ENCODE results near the gene GPT2. TPM values are rescaled to one million over a fixed set of nuclear protein-coding genes. Genes with fewer than 3 reads are reported as not detected.

The GPT2 gene
- total RNA-seq, 1 donor from 2014 or later, result 37.9 TPM

GRCh38 chr16:46923513-46924295 is 39.5 kb downstream of the GPT2 start:
- TF ChIP-seq CTCF (conservative IDR thresholded peaks at IDR 0.05; ENCODE audit: low read depth, low read length), result no peak
- no peak overlapping the region for H3K4me3 ChIP-seq (ENCODE audit: low read depth, low read length)
- DNase-seq (ENCODE audit: low read depth), result no peak

- TF ChIP-seq CTCF (conservative IDR thresholded peaks at IDR 0.05; ENCODE audit: low read depth, low read length), result no peak
- DNase-seq (ENCODE audit: low read depth), result no peak
- H3K4me3 ChIP-seq (ENCODE audit: low read depth, low read length), result no peak overlapping the region
Observed at GRCh38 chr16:46924402-46924801, 40.2 kb downstream of the GPT2 start.

- H3K4me3 ChIP-seq (ENCODE audit: low read depth, low read length), result no peak overlapping the region
- no peak for DNase-seq (ENCODE audit: low read depth)
- no peak for TF ChIP-seq CTCF (conservative IDR thresholded peaks at IDR 0.05; ENCODE audit: low read depth, low read length)
Observed at GRCh38 chr16:46926470-46927225, 42.5 kb downstream of the GPT2 start.

GRCh38 chr16:46927273-46927672 is 43.1 kb downstream of the GPT2 start:
- no peak overlapping the region for H3K4me3 ChIP-seq (ENCODE audit: low read depth, low read length)
- TF ChIP-seq CTCF (conservative IDR thresholded peaks at IDR 0.05; ENCODE audit: low read depth, low read length), result no peak
- DNase-seq (ENCODE audit: low read depth), result no peak

- no peak overlapping the region for H3K4me3 ChIP-seq (ENCODE audit: low read depth, low read length)
- no peak for TF ChIP-seq CTCF (conservative IDR thresholded peaks at IDR 0.05; ENCODE audit: low read depth, low read length)
- DNase-seq (ENCODE audit: low read depth), result no peak
Observed at GRCh38 chr16:46928811-46929210, 44.6 kb downstream of the GPT2 start.

- no peak overlapping the region for H3K4me3 ChIP-seq (ENCODE audit: low read depth, low read length)
- DNase-seq (ENCODE audit: low read depth), result no peak
- TF ChIP-seq CTCF (conservative IDR thresholded peaks at IDR 0.05; ENCODE audit: low read depth, low read length), result peak; percentile 93
Observed at GRCh38 chr16:46929378-46930332, 45.5 kb downstream of the GPT2 start.
